Heart left ventricle (tissue), 16 donors: ENCODE data around the gene PTPN21. TPM values are rescaled to one million over a fixed set of nuclear protein-coding genes. Genes with fewer than 3 reads are reported as not detected.

Experiments
- ATAC-seq, 4 donors: fragments of 200-7000 bp; cut with Tn5 transposase; one replicate each; pipeline ENCODE4 v1.9.1; 2020 to 2022; ENCODE audit warnings: moderate library complexity in 4 of 4, mild to moderate bottlenecking in 3 of 4, moderate number of reproducible peaks in 1 of 4
- DNase-seq, 5 donors: peaks; one replicate each; pipeline ENCODE4 v3.0.0-alpha.2; 2020
- H3K27ac ChIP-seq, 12 donors: fragments of 200-600 bp; sonication (generic) in 4 of 12; one replicate each; pipeline versions ENCODE4 v1.5.0 to v1.8.0; 2016 to 2022; ENCODE audit warnings: mild to moderate bottlenecking in 2 of 12
- H3K27me3 ChIP-seq, 9 donors: fragments of 200-600 bp; sonication (generic) in 2 of 9; one replicate each; pipeline versions ENCODE4 v1.5.1 to v1.8.0; 2016 to 2022; ENCODE audit warnings: mild to moderate bottlenecking in 3 of 9
- H3K36me3 ChIP-seq, 9 donors: fragments of 200-600 bp; sonication (generic) in 2 of 9; one replicate each; pipeline versions ENCODE4 v1.5.0 to v1.8.0; 2018 to 2022; ENCODE audit warnings: mild to moderate bottlenecking in 2 of 9
- H3K4me1 ChIP-seq, 12 donors: fragments of 200-600 bp; sonication (generic) in 4 of 12; one replicate each; pipeline versions ENCODE4 v1.5.0 to v1.8.0; 2016 to 2022; ENCODE audit warnings: mild to moderate bottlenecking in 3 of 12
- H3K4me3 ChIP-seq, 12 donors: fragments of 200-600 bp; sonication (generic) in 4 of 12; one replicate each; pipeline versions ENCODE4 v1.5.0 to v1.8.0; 2017 to 2022; ENCODE audit warnings: mild to moderate bottlenecking in 9 of 12, moderate library complexity in 4 of 12
- H3K9me3 ChIP-seq, 12 donors: fragments of 200-600 bp; sonication (generic) in 4 of 12; one replicate each; pipeline versions ENCODE4 v1.5.0 to v1.8.0; 2016 to 2022; ENCODE audit warnings: mild to moderate bottlenecking in 1 of 12
- CTCF ChIP-seq, 12 donors: fragments of 200-600 bp; sonication (generic) in 4 of 12; IDR thresholded peaks; one replicate each; pipeline versions ENCODE4 v1.5.0 to v1.8.0; 2018 to 2022; ENCODE audit warnings: antibody characterized with exemption in 12 of 12, mild to moderate bottlenecking in 5 of 12
- POLR2A ChIP-seq, 2 donors: fragments of 450-650 bp; IDR thresholded peaks; one replicate each; pipeline ENCODE4 v1.6.1; 2017; ENCODE audit warnings: antibody characterized with exemption in 2 of 2, mild to moderate bottlenecking in 2 of 2, moderate library complexity in 2 of 2
- WGBS, 4 donors: extraction: QIAGEN DNeasy Blood & Tissue Kit in 2 of 4; methylation state at CpG; one replicate each; pipeline versions ENCODE4 v1.1.5 to v1.1.7; 2013 to 2018; 5-methylcytosine and 5-hydroxymethylcytosine counted together
- intact Hi-C, 10 donors: fragments of 100-400 bp; cut with DNase I; formaldehyde crosslinking; loops; one replicate each; pipeline versions ENCODE4 v1.11.1 to v1.14.2; 2022
- polyA plus RNA-seq, 2 donors: library from polyadenylated mRNA; stranded (reverse); fragments of 200-250 nt; gene quantifications; one replicate each; pipeline ENCODE4 v1.2.3, GENCODE V29; 2013
- total RNA-seq, 9 donors: library from RNA; depleted of rRNA in 2 of 9; stranded (reverse); fragments of >200 nt in 2 of 9; fragmentation: NEBNext Ultra II Directional in 3 of 9; extraction: Animal tissue kit (Norgen Biotek cat#: 25700) in 3 of 9; gene quantifications; one replicate each; pipeline versions ENCODE4 v1.1.0 to v1.2.4, GENCODE V29; 2016 to 2023
- donor health status: ischemic (EF 13 %, LVEDD 7.1; RV severe dilation, severe dysfunction).
- donor health status: healthy with polysubstance abuse.
- donor health status: DM: no; HTN: yes; CAD: no.
- donor health status: DM: no; HTN: no; CAD: no.
- donor health status: ischemic (EF 25% LVEDD 6.9; RV normal size, moderate dysfunction).
- donor health status: ischemic (EF 25% LVEDD 5.7; RV mildly dilated, moderate dysfunction).
- donor health status: healthy.
- donor health status: DM: yes; HTN: yes; CAD: no.
- donor health status: ischemic (EF 35%, LVEDD 5.7; RV mildly dilated, moderate dysfunction).
- donor health status: nonischemic (EF 11% LVEDD 7.7; RV severe dilation, severe dysfunction).
- donor health status: DM: yes; HTN: yes; CAD: no.
- donor health status: PGD.
- donor health status: ischemic (EF 29% LVEDD 5.4; RV normal size, mild dysfunction).
- donor health status: nonischemic (EF 23%, LVEDD 6.1; RV moderate dilation, normal function).

Gene PTPN21
- total and polyA plus RNA-seq, 11 donors = 9.4 to 68.3 (median 24.8) TPM

- DNase-seq (no peak), ATAC-seq (peak; percentile 58 to 76 (median 65))
- intact Hi-C loops = no loop called here
- H3K9me3 ChIP-seq = peaks cover 0 to 19% (median 8%) of the 10 kb centered on the region in 12 donors
- no peak overlapping the region for H3K4me3 ChIP-seq
- H3K27ac ChIP-seq = no peak overlapping the region
- peaks cover 0 to 35% (median 16%) of the 10 kb centered on the region in 9 donors for H3K36me3 ChIP-seq
- peaks cover 0 to 11% (median 0%) of the 10 kb centered on the region in 12 donors for H3K4me1 ChIP-seq
- TF ChIP-seq POLR2A (IDR thresholded peaks at IDR 0.05) (no peak), CTCF (IDR thresholded peaks at IDR 0.05) (no peak)
- H3K27me3 ChIP-seq = no peaks in the 10 kb centered on the region
Observed at GRCh38 chr14:88422047-88422446, 132.8 kb downstream of the PTPN21 start.

- 79 to 88% (median 79%) methylated on average over 4 of the region's 4 CpGs for WGBS, 4 donors
- Histone ChIP-seq H3K36me3 (peaks cover 0 to 35% (median 19%) of the 10 kb centered on the region in 9 donors), H3K9me3 (peaks cover 0 to 27% (median 8%) of the 10 kb centered on the region in 12 donors), H3K4me3 (no peak overlapping the region), H3K27ac (no peak overlapping the region), H3K27me3 (no peaks in the 10 kb centered on the region), H3K4me1 (peaks cover 0 to 11% (median 0%) of the 10 kb centered on the region in 12 donors)
- ATAC-seq = no peak
- no peak for DNase-seq
- intact Hi-C loops = no loop called here
- TF ChIP-seq CTCF (IDR thresholded peaks at IDR 0.05) (no peak), POLR2A (IDR thresholded peaks at IDR 0.05) (no peak)
Observed at GRCh38 chr14:88421286-88421685, 133.5 kb downstream of the PTPN21 start.

GRCh38 chr14:88420187-88420586 lies 134.6 kb downstream of the PTPN21 start:
- H3K4me3 ChIP-seq = no peak overlapping the region
- DNase-seq = no peak
- no peaks in the 10 kb centered on the region for H3K27me3 ChIP-seq
- intact Hi-C loops = no loop called here
- peaks cover 0 to 35% (median 22%) of the 10 kb centered on the region in 9 donors for H3K36me3 ChIP-seq
- 92 to 96% (median 96%) methylated on average over 3 of the region's 3 CpGs for WGBS, 4 donors
- TF ChIP-seq CTCF (IDR thresholded peaks at IDR 0.05) (no peak), POLR2A (IDR thresholded peaks at IDR 0.05) (no peak)
- peaks cover 0 to 37% (median 17%) of the 10 kb centered on the region in 12 donors for H3K9me3 ChIP-seq
- no peak overlapping the region for H3K27ac ChIP-seq
- peaks cover 0 to 11% (median 0%) of the 10 kb centered on the region in 12 donors for H3K4me1 ChIP-seq
- ATAC-seq = no peak

- intact Hi-C loops = no loop called here
- Histone ChIP-seq H3K36me3 (peaks cover 0 to 37% (median 22%) of the 10 kb centered on the region in 9 donors), H3K4me1 (peaks cover 0 to 11% (median 0%) of the 10 kb centered on the region in 12 donors), H3K4me3 (no peak overlapping the region), H3K27ac (no peak overlapping the region), H3K9me3 (peaks cover 0 to 54% (median 23%) of the 10 kb centered on the region in 12 donors), H3K27me3 (no peaks in the 10 kb centered on the region)
- no peak for TF ChIP-seq POLR2A (IDR thresholded peaks at IDR 0.05)
- no peak for TF ChIP-seq CTCF (IDR thresholded peaks at IDR 0.05)
- no peak for DNase-seq
- ATAC-seq = no peak
Observed at GRCh38 chr14:88417594-88417993, 137.2 kb downstream of the PTPN21 start.

Other genes with a start within 250 kb of the PTPN21 start
- gene KCNK10, start 231.7 kb downstream of the PTPN21 start, total RNA-seq = under 1 TPM in 3 of 9 donors, not detected in 6; 0.13 to 0.31 (median 0.27) TPM
- under 1 TPM in 1 of 2 donors, not detected in 1; 0.07 TPM for gene KCNK10, start 231.7 kb downstream of the PTPN21 start, polyA plus RNA-seq
- 10 to 100 TPM in 4 of 9 donors, 1 to 10 TPM in 5; 5.5 to 15.1 (median 9.2) TPM for gene SPATA7, start 169.3 kb downstream of the PTPN21 start, total RNA-seq
- 1 to 10 TPM; 3.1 to 4.6 TPM for gene SPATA7, start 169.3 kb downstream of the PTPN21 start, polyA plus RNA-seq
- gene ZC3H14, start 8.0 kb upstream of the PTPN21 start, total RNA-seq = 10 to 100 TPM; 36.8 to 62.7 (median 44.7) TPM
- gene ZC3H14, start 8.0 kb upstream of the PTPN21 start, polyA plus RNA-seq = 10 to 100 TPM; 27.6 to 38.3 TPM
- gene EML5, start 237.9 kb upstream of the PTPN21 start, total RNA-seq = under 1 TPM; 0.14 to 0.71 (median 0.21) TPM
- gene EML5, start 237.9 kb upstream of the PTPN21 start, polyA plus RNA-seq = under 1 TPM; 0.08 to 0.22 TPM